Transverse colon (tissue), 4 donors: ENCODE results near the gene CCDC3. TPM values are rescaled to one million over a fixed set of nuclear protein-coding genes. Genes with fewer than 3 reads are reported as not detected.

Source experiments
- DNase-seq: peaks from one replicate; pipeline ENCODE4 v3.0.0-alpha.2; 2019
- H3K27ac ChIP-seq, 4 donors: fragments of 200-600 bp; sonication (generic); 2 replicates each; pipeline ENCODE4 v1.5.1; 2016 to 2018; ENCODE audit warnings: inconsistent platforms in 4 of 4
- H3K27me3 ChIP-seq: fragments of 200-600 bp; sonication (generic); 2 replicates; pipeline ENCODE4 v1.5.1; 2017; ENCODE audit warnings: inconsistent platforms
- H3K36me3 ChIP-seq, 4 donors: fragments of 200-600 bp; sonication (generic); 2 replicates each; pipeline ENCODE4 v1.5.1; 2017 to 2019; ENCODE audit warnings: inconsistent platforms in 4 of 4
- H3K4me1 ChIP-seq, 4 donors: fragments of 200-600 bp; sonication (generic); 2 replicates each; pipeline ENCODE4 v1.5.1; 2017 to 2020; ENCODE audit warnings: inconsistent platforms in 4 of 4
- H3K4me3 ChIP-seq, 4 donors: fragments of 200-600 bp; sonication (generic); 1 replicate in 1 of 4; 2 replicates in 3 of 4; pipeline versions ENCODE4 v1.5.1 to v1.6.1; 2017 to 2019; ENCODE audit warnings: inconsistent platforms in 4 of 4
- H3K9me3 ChIP-seq, 2 donors: fragments of 200-600 bp; sonication (generic); 2 replicates each; pipeline ENCODE4 v1.5.1; 2017 to 2019; ENCODE audit warnings: inconsistent platforms in 2 of 2
- CTCF ChIP-seq, 5 experiments: fragments of 200-600 bp in 3 of 5; fragments of 450-650 bp in 2 of 5; sonication (generic) in 3 of 5; IDR thresholded peaks; 1 replicate in 2 of 5; 2 replicates in 3 of 5; pipeline ENCODE4 v1.5.1; 2016 to 2017; ENCODE audit warnings: antibody characterized with exemption in 5 of 5, inconsistent platforms in 3 of 5, mild to moderate bottlenecking in 2 of 5, moderate library complexity in 1 of 5
- EP300 ChIP-seq: sonication (generic); formaldehyde crosslinking; IDR thresholded peaks from one replicate; pipeline ENCODE4 v1.6.1; 2017; ENCODE audit warnings: antibody characterized with exemption, low read depth
- POLR2A ChIP-seq: fragments of 450-650 bp; IDR thresholded peaks from one replicate; pipeline ENCODE4 v1.6.1; 2016; ENCODE audit warnings: antibody characterized with exemption, mild to moderate bottlenecking, moderate library complexity
- POLR2AphosphoS5 ChIP-seq, 3 donors: sonication (generic); formaldehyde crosslinking; IDR thresholded peaks; one replicate each; pipeline ENCODE4 v1.6.1; 2016; ENCODE audit warnings: antibody characterized with exemption in 3 of 3
- WGBS, 2 donors: methylation state at CpG; one replicate each; pipeline ENCODE4 v1.1.5; 2018; ENCODE audit warnings: low coverage in 1 of 2; 5-methylcytosine and 5-hydroxymethylcytosine counted together
- in situ Hi-C, 4 donors: fragments of 200-750 bp; cut with MboI; loops; one replicate each; pipeline versions ENCODE4 v1.15.0 to v1.15.1; 2017; ENCODE audit warnings: low sequenced_read_pairs in 3 of 4, low pct_ligation_motif_present in 1 of 4, low pct_unique_long_range_greater_than_20kb in 1 of 4
- intact Hi-C: fragments of 100-400 bp; cut with DNase I; formaldehyde crosslinking; loops from one replicate; pipeline ENCODE4 v1.15.1; 2023; ENCODE audit warnings: low total_unique reads
- total RNA-seq, 4 donors: library from RNA; depleted of rRNA; stranded (reverse); fragments of >200 nt; gene quantifications; one replicate each; pipeline ENCODE4 v1.1.0, GENCODE V29; 2016

Gene CCDC3
- total RNA-seq, 4 donors from 2014 or later, result 0.75 to 2.2 (median 1.3) TPM

DNA sequence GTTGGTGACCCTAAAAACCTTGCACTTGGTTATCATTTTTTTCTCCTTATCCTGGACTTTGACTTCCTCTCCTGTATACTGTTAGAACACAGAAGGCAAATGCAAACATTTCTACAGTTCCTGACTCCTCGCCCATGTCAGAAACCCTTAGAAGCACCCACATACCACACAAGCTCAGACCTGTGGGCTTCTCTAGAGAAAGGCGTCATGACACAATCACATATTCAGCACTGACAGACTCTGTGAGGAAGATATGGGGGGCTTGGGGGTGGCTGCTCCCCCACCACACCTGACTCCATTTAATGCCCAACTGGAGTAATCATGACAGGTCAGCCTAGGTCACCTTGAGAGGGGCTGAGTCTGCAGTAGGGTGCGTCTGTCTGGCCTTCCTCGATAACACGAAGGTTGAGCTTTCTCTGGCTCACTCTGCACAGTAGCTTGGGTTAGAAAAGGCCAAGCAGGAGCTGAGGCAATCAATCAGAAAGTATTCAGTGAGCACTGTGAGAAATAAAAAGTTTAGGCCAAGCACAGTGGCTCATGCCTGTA, 50.9 kb downstream of the CCDC3 start:
- no peaks in the 10 kb centered on the region for H3K36me3 ChIP-seq
- no peaks in the 10 kb centered on the region for H3K4me1 ChIP-seq
- H3K4me3 ChIP-seq, result no peak overlapping the region
- DNase-seq, result no peak
- no peak for TF ChIP-seq POLR2AphosphoS5 (IDR thresholded peaks at IDR 0.05)
- TF ChIP-seq POLR2A, result no peak
- intact Hi-C loops, result no loop called here
- in situ Hi-C loops, result no loop called here
- H3K27ac ChIP-seq, result no peak overlapping the region
- no peaks in the 10 kb centered on the region for H3K27me3 ChIP-seq
- no peaks in the 10 kb centered on the region for H3K9me3 ChIP-seq
- 85 to 93% methylated on average over 5 of the region's 5 CpGs for WGBS, 2 donors

DNA sequence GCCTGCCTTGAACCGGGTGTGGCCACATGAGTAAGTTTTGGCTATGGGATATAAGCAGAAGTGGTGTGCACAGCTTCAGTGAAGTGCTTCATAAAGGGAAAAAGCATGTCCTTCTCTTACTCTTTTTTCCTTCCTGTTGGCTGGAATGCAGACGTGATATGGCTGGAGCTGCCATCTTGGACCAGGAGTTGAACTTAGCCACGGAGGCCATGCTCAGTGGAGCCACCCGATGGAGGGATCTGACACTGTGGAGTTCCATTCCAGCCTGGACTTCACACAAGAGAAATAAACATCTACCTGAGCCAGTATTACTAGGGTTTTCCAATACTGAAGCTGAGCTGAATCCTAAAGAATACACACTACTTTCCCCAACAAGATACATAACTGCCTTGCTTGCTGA, 52.3 kb downstream of the CCDC3 start:
- TF ChIP-seq EP300 (no peak), POLR2A (no peak), POLR2AphosphoS5 (IDR thresholded peaks at IDR 0.05) (no peak), CTCF (IDR thresholded peaks at IDR 0.05) (no peak)
- Histone ChIP-seq H3K9me3 (no peaks in the 10 kb centered on the region), H3K27ac (no peak overlapping the region), H3K27me3 (no peaks in the 10 kb centered on the region), H3K36me3 (no peaks in the 10 kb centered on the region), H3K4me3 (no peak overlapping the region), H3K4me1 (no peaks in the 10 kb centered on the region)
- intact Hi-C loops, result no loop called here
- in situ Hi-C loops, result no loop called here
- no peak for DNase-seq
- WGBS, 2 donors, result 89% methylated on average over 4 of the region's 4 CpGs; no CpG with 5 or more reads in 1 of the 2 donors

GRCh38 chr10:12947741-12948140, 53.8 kb downstream of the CCDC3 start:
- intact Hi-C loops, result no loop called here
- WGBS, 2 donors, result 94% methylated on average over 3 of the region's 3 CpGs; no CpG with 5 or more reads in 1 of the 2 donors

DNA sequence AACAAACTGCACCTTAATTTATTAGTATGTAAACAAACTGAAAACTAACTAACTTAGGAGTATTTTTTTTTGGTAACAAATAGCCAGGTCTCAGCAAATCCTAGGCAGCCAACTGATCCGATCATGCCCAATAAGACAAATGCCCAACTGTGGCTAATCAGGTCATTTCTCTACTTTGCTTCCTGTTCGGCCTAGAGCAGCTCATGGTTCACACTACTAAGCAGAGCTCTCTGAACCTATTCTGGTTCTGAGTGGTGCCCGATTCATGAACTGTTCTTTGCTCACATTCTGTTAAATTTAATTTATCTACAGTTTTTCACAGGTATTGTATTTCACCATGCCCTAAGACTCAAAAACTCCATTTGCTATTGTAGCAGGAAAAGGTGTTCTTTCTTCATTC, 55.1 kb downstream of the CCDC3 start:
- no peak for DNase-seq
- in situ Hi-C loops (no loop called here), intact Hi-C loops (no loop called here)
- Histone ChIP-seq H3K27me3 (no peaks in the 10 kb centered on the region), H3K9me3 (no peaks in the 10 kb centered on the region), H3K36me3 (no peaks in the 10 kb centered on the region), H3K4me3 (no peak overlapping the region), H3K4me1 (no peaks in the 10 kb centered on the region), H3K27ac (no peak overlapping the region)
- no peak for TF ChIP-seq POLR2A
- no peak for TF ChIP-seq CTCF (IDR thresholded peaks at IDR 0.05)
- no peak for TF ChIP-seq EP300
- TF ChIP-seq POLR2AphosphoS5 (IDR thresholded peaks at IDR 0.05), result no peak
- WGBS, 2 donors, result 79 to 100% methylated on average over 3 of the region's 3 CpGs

More at GRCh38 chr10:12947741-12948140, 53.8 kb downstream of the CCDC3 start:
- Histone ChIP-seq H3K36me3 (no peaks in the 10 kb centered on the region), H3K9me3 (no peaks in the 10 kb centered on the region), H3K27ac (no peak overlapping the region), H3K27me3 (no peaks in the 10 kb centered on the region), H3K4me1 (no peaks in the 10 kb centered on the region), H3K4me3 (no peak overlapping the region)
- DNase-seq, result no peak
- TF ChIP-seq CTCF (IDR thresholded peaks at IDR 0.05) (no peak), POLR2AphosphoS5 (IDR thresholded peaks at IDR 0.05) (no peak), EP300 (no peak)
- in situ Hi-C loops, result no loop called here

- in situ Hi-C loops (no loop called here), intact Hi-C loops (no loop called here)
- Histone ChIP-seq H3K4me1 (no peaks in the 10 kb centered on the region), H3K9me3 (no peaks in the 10 kb centered on the region), H3K36me3 (no peaks in the 10 kb centered on the region), H3K27ac (no peak overlapping the region), H3K27me3 (no peaks in the 10 kb centered on the region), H3K4me3 (no peak overlapping the region)
- WGBS, 2 donors, result 72 to 78% methylated on average over 3 to 5 of the region's 5 CpGs
- DNase-seq, result no peak
- TF ChIP-seq POLR2AphosphoS5 (IDR thresholded peaks at IDR 0.05) (no peak), CTCF (IDR thresholded peaks at IDR 0.05) (no peak), POLR2A (no peak), EP300 (no peak)
Observed at GRCh38 chr10:12945690-12946359, 55.7 kb downstream of the CCDC3 start.
